Measurements from ENCODE around the gene PRLH. TPM values are rescaled to one million over a fixed set of nuclear protein-coding genes. Genes with fewer than 3 reads are reported as not detected.

The PRLH gene
- total RNA-seq, 4 donors from 2014 or later: not detected

- TF ChIP-seq CTCF (IDR thresholded peaks at IDR 0.05; ENCODE audit: low read depth): no peak
These were observed 6.3 kb downstream of the PRLH start for GRCh38 chr2:237572742-237573101.

GRCh38 chr2:237573721-237574415 lies 7.5 kb downstream of the PRLH start:
- no peak for TF ChIP-seq CTCF (IDR thresholded peaks at IDR 0.05; ENCODE audit: low read depth)

- TF ChIP-seq CTCF (IDR thresholded peaks at IDR 0.05; ENCODE audit: low read depth): no peak
These were observed 8.1 kb downstream of the PRLH start for GRCh38 chr2:237574467-237574866.

GRCh38 chr2:237574894-237575868 lies 8.8 kb downstream of the PRLH start:
- no peak for TF ChIP-seq CTCF (IDR thresholded peaks at IDR 0.05; ENCODE audit: low read depth)

GRCh38 chr2:237575869-237576862 lies 9.8 kb downstream of the PRLH start:
- no peak for TF ChIP-seq CTCF (IDR thresholded peaks at IDR 0.05; ENCODE audit: low read depth)

- no peak for TF ChIP-seq CTCF (IDR thresholded peaks at IDR 0.05; ENCODE audit: low read depth)
These were observed 10.6 kb downstream of the PRLH start for GRCh38 chr2:237576974-237577373.
